ENCODE measurements around the gene QTRT2. TPM values are rescaled to one million over a fixed set of nuclear protein-coding genes. Genes with fewer than 3 reads are reported as not detected.

QTRT2 gene
- total and polyA plus RNA-seq, 4 donors = 4.3 to 11.3 (median 5.9) TPM

DNA sequence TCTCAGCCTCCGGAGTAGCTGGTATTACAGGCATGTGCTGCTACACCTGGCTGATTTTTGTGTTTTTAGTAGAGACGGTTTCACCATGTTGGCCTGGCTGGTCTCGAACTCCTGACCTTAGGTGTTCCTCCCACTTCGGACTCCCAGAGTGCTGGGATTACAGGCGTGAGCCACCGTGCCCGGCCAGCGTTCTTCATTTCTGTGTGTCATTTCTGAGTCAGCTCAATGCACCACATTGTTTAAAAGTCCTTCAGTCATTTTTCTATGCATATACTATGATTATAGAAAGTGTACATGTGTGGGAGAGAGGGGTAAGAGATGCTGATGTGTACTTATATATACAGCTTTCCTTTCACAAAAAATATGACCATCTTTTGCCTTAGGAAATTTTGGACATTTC lies 2.1 kb downstream of the QTRT2 start:
- no peak for TF ChIP-seq RXRA (IDR thresholded peaks at IDR 0.05)
- TF ChIP-seq EGR1 (IDR thresholded peaks at IDR 0.05; ENCODE audit: low read depth in 2 of 2) = no peak
- Histone ChIP-seq H3K36me3 (ENCODE audit: control insufficient read depth in 4 of 4, insufficient read depth in 3 of 4, low read depth in 1 of 4, low read length in 3 of 4) (peaks cover 0 to 5% (median 0%) of the 10 kb centered on the region in 4 donors), H3K4me1 (ENCODE audit: control insufficient read depth in 4 of 4, insufficient read depth in 4 of 4, low read length in 3 of 4) (peaks cover 0 to 16% (median 14%) of the 10 kb centered on the region in 4 donors), H3K27ac (ENCODE audit: low read depth in 1 of 2, low read length in 2 of 2) (no peak overlapping the region), H3K9ac (ENCODE audit: low read depth in 1 of 2, low read length in 2 of 2) (no peak overlapping the region), H3K27me3 (ENCODE audit: control insufficient read depth in 4 of 4, insufficient read depth in 4 of 4, low read length in 3 of 4) (no peaks in the 10 kb centered on the region), H3K9me3 (ENCODE audit: control insufficient read depth in 4 of 4, low read length in 3 of 4) (no peaks in the 10 kb centered on the region), H3K4me3 (ENCODE audit: low read depth in 1 of 3, low read length in 3 of 3) (no peak overlapping the region)
- 94% methylated on average over 8 of the region's 8 CpGs for WGBS
- DNase-seq (ENCODE audit: low spot score) = no peak

DNA sequence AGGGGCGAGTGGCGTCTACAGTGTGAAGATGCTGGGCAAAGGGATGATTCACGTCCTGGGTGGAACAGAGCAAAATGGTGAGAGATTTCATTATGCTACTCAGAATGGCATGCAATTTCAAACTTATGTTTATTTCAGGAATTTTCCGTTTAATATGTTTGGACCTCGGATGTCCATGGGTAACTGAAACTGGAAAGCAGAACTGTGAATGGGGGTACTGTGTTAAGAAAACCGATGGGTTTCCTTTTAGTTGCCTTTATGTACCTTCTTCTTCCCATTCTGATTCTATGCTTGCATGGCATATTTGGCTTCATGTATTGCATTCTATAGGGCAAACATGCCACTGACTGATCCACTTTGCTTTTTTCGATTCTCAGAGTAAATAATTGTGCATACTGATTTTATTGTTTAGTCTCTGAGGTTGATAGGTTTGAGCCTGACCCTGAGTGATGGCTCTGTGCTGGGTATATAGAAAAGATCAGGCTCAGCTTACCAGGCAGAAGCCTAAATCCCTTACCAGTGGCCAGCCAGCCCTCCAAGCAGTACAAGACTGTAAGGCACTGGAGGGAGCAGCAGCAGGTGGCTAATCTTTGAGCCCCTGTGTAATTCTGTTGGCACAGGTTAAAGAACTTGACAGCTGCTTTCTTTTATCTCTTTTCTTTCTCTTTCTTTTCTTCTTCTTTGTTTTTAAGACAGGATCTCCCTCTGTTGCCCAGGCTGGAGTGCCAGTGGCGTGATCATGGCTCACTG lies 4.5 kb downstream of the QTRT2 start:
- Histone ChIP-seq H3K9me3 (ENCODE audit: control insufficient read depth in 4 of 4, low read length in 3 of 4) (no peaks in the 10 kb centered on the region), H3K36me3 (ENCODE audit: control insufficient read depth in 4 of 4, insufficient read depth in 3 of 4, low read depth in 1 of 4, low read length in 3 of 4) (peaks cover 2 to 5% (median 4%) of the 10 kb centered on the region in 4 donors), H3K27me3 (ENCODE audit: control insufficient read depth in 4 of 4, insufficient read depth in 4 of 4, low read length in 3 of 4) (no peaks in the 10 kb centered on the region), H3K4me1 (ENCODE audit: control insufficient read depth in 4 of 4, insufficient read depth in 4 of 4, low read length in 3 of 4) (peaks cover 0 to 11% (median 6%) of the 10 kb centered on the region in 4 donors), H3K9ac (ENCODE audit: low read depth in 1 of 2, low read length in 2 of 2) (no peak overlapping the region), H3K4me3 (ENCODE audit: low read depth in 1 of 3, low read length in 3 of 3) (no peak overlapping the region), H3K27ac (ENCODE audit: low read depth in 1 of 2, low read length in 2 of 2) (no peak overlapping the region)
- WGBS = 94% methylated on average over 8 of the region's 8 CpGs
- DNase-seq (ENCODE audit: low spot score) = no peak
- TF ChIP-seq TAF1 (conservative IDR thresholded peaks at IDR 0.05) = no peak
- no peak for TF ChIP-seq EGR1 (IDR thresholded peaks at IDR 0.05; ENCODE audit: low read depth in 2 of 2)
- no peak for TF ChIP-seq GABPA (IDR thresholded peaks at IDR 0.05 in 1 of 2, conservative IDR thresholded peaks at IDR 0.05 in 1 of 2)
- TF ChIP-seq REST (IDR thresholded peaks at IDR 0.05) = no peak
- no peak for TF ChIP-seq RAD21 (IDR thresholded peaks at IDR 0.05)
- TF ChIP-seq, protein P1, sequence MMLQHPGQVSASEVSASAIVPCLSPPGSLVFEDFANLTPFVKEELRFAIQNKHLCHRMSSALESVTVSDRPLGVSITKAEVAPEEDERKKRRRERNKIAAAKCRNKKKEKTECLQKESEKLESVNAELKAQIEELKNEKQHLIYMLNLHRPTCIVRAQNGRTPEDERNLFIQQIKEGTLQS (IDR thresholded peaks at IDR 0.05) = no peak
- TF ChIP-seq HNF4A (conservative IDR thresholded peaks at IDR 0.05) = no peak
- TF ChIP-seq, protein P2, sequence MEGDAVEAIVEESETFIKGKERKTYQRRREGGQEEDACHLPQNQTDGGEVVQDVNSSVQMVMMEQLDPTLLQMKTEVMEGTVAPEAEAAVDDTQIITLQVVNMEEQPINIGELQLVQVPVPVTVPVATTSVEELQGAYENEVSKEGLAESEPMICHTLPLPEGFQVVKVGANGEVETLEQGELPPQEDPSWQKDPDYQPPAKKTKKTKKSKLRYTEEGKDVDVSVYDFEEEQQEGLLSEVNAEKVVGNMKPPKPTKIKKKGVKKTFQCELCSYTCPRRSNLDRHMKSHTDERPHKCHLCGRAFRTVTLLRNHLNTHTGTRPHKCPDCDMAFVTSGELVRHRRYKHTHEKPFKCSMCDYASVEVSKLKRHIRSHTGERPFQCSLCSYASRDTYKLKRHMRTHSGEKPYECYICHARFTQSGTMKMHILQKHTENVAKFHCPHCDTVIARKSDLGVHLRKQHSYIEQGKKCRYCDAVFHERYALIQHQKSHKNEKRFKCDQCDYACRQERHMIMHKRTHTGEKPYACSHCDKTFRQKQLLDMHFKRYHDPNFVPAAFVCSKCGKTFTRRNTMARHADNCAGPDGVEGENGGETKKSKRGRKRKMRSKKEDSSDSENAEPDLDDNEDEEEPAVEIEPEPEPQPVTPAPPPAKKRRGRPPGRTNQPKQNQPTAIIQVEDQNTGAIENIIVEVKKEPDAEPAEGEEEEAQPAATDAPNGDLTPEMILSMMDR (IDR thresholded peaks at IDR 0.05; ENCODE audit: low read depth, low read length, missing input control) = no peak
- no peak for TF ChIP-seq JUND (IDR thresholded peaks at IDR 0.05)
- TF ChIP-seq, protein P3, sequence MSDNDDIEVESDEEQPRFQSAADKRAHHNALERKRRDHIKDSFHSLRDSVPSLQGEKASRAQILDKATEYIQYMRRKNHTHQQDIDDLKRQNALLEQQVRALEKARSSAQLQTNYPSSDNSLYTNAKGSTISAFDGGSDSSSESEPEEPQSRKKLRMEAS (IDR thresholded peaks at IDR 0.05) = no peak
- TF ChIP-seq, protein P4, sequence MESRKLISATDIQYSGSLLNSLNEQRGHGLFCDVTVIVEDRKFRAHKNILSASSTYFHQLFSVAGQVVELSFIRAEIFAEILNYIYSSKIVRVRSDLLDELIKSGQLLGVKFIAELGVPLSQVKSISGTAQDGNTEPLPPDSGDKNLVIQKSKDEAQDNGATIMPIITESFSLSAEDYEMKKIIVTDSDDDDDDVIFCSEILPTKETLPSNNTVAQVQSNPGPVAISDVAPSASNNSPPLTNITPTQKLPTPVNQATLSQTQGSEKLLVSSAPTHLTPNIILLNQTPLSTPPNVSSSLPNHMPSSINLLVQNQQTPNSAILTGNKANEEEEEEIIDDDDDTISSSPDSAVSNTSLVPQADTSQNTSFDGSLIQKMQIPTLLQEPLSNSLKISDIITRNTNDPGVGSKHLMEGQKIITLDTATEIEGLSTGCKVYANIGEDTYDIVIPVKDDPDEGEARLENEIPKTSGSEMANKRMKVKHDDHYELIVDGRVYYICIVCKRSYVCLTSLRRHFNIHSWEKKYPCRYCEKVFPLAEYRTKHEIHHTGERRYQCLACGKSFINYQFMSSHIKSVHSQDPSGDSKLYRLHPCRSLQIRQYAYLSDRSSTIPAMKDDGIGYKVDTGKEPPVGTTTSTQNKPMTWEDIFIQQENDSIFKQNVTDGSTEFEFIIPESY (IDR thresholded peaks at IDR 0.05) = no peak
- TF ChIP-seq NR2F2 (IDR thresholded peaks at IDR 0.05) = no peak
- no peak for TF ChIP-seq YY1 (IDR thresholded peaks at IDR 0.05)
